ENCODE data around the gene SLC15A2.

Gene SLC15A2

GRCh38 chr3:121980450-121980796 lies 86.2 kb downstream of the SLC15A2 start:
- Histone ChIP-seq H3K4me1 (no peaks in the 10 kb centered on the region), H3K4me3 (ENCODE audit: low read depth, low read length) (no peak overlapping the region), H3K36me3 (no peaks in the 10 kb centered on the region), H3K9me3 (no peaks in the 10 kb centered on the region), H3K27me3 (peaks cover 8% of the 10 kb centered on the region)
- TF ChIP-seq, protein P1, sequence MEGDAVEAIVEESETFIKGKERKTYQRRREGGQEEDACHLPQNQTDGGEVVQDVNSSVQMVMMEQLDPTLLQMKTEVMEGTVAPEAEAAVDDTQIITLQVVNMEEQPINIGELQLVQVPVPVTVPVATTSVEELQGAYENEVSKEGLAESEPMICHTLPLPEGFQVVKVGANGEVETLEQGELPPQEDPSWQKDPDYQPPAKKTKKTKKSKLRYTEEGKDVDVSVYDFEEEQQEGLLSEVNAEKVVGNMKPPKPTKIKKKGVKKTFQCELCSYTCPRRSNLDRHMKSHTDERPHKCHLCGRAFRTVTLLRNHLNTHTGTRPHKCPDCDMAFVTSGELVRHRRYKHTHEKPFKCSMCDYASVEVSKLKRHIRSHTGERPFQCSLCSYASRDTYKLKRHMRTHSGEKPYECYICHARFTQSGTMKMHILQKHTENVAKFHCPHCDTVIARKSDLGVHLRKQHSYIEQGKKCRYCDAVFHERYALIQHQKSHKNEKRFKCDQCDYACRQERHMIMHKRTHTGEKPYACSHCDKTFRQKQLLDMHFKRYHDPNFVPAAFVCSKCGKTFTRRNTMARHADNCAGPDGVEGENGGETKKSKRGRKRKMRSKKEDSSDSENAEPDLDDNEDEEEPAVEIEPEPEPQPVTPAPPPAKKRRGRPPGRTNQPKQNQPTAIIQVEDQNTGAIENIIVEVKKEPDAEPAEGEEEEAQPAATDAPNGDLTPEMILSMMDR (IDR thresholded peaks at IDR 0.05; ENCODE audit: low read depth, low read length), result no peak
- no peak for DNase-seq

GRCh38 chr3:121981473-121981872 lies 87.3 kb downstream of the SLC15A2 start:
- Histone ChIP-seq H3K4me3 (ENCODE audit: low read depth, low read length) (no peak overlapping the region), H3K9me3 (no peaks in the 10 kb centered on the region), H3K27me3 (peaks cover 11% of the 10 kb centered on the region), H3K4me1 (no peaks in the 10 kb centered on the region), H3K36me3 (no peaks in the 10 kb centered on the region)
- no peak for DNase-seq
- TF ChIP-seq, protein P1 (IDR thresholded peaks at IDR 0.05; ENCODE audit: low read depth, low read length), result no peak

DNA sequence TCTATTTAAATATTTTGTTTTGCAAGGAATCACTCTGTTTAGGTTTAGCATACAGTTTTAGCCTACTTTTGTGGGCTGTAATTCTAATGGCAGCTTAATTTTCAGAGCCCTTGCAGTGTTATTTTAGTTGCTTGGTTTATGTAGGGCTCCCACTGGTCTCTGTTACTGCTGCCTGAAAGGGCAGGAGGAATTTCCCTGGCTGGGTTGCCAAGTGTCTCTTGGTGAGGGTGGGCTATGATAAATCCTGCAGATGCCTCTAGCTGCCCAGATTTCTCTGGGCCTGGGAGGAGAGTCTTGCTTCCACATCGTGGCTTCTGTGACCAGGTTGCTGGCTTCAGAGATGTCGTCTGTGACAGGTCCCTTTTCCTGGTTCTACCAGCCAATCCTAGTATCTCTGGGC lies 91.6 kb downstream of the SLC15A2 start:
- TF ChIP-seq, protein P1 (IDR thresholded peaks at IDR 0.05; ENCODE audit: low read depth, low read length), result no peak
- H3K27me3 ChIP-seq, result peaks cover 13% of the 10 kb centered on the region
- no peaks in the 10 kb centered on the region for H3K36me3 ChIP-seq
- no peak for DNase-seq
- no peaks in the 10 kb centered on the region for H3K4me1 ChIP-seq
- H3K9me3 ChIP-seq, result no peaks in the 10 kb centered on the region
- no peak overlapping the region for H3K4me3 ChIP-seq (ENCODE audit: low read depth, low read length)

DNA sequence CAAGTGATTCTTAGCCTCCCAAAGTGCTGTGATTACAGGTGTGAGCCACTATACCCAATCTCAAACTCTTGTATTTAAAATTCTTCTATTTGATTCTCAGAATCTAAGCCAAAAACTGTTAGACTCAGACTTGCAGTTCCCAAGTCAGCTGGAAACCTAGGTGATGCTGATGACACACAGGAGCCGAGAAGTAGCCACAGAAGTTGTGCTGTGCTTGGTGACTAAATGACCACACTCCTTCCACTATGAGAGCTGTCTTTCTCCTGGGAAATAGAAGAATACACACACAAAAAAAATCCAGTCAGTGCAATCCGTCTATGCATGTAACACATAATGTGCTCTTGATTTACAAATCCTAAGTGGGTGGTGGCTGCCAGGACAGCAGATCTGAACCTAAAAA lies 93.9 kb downstream of the SLC15A2 start:
- H3K27me3 ChIP-seq, result peaks cover 5% of the 10 kb centered on the region
- DNase-seq, result no peak
- H3K4me1 ChIP-seq, result no peaks in the 10 kb centered on the region

DNA sequence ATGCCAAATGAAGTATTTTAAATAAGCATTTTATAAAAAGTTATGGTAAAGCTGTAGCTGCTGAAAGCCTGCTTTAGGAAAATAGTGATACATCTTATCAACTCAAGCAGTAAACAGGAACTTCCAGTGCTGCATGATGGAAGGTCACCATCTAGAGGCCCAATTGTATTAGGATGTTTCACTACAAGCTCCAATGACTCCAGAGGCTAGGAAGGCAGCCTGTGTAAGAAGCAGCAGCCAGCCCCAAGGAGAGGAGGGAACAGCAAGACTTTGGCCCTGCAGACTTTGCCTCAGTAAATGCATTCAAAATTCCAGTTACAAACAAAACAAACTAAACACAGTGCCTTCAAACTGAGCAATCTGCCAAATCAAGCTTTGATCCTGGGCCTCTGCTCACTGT lies 95.7 kb downstream of the SLC15A2 start:
- Histone ChIP-seq H3K4me3 (ENCODE audit: low read depth, low read length) (no peak overlapping the region), H3K36me3 (no peaks in the 10 kb centered on the region), H3K27me3 (peaks cover 5% of the 10 kb centered on the region), H3K9me3 (no peaks in the 10 kb centered on the region), H3K4me1 (no peaks in the 10 kb centered on the region)
- TF ChIP-seq, protein P1 (IDR thresholded peaks at IDR 0.05; ENCODE audit: low read depth, low read length), result no peak
- no peak for DNase-seq

More for the DNA sequence above, 93.9 kb downstream of the SLC15A2 start:
- H3K4me3 ChIP-seq (ENCODE audit: low read depth, low read length), result no peak overlapping the region
- TF ChIP-seq, protein P1 (IDR thresholded peaks at IDR 0.05; ENCODE audit: low read depth, low read length), result no peak
- H3K9me3 ChIP-seq, result no peaks in the 10 kb centered on the region
- H3K36me3 ChIP-seq, result no peaks in the 10 kb centered on the region

DNA sequence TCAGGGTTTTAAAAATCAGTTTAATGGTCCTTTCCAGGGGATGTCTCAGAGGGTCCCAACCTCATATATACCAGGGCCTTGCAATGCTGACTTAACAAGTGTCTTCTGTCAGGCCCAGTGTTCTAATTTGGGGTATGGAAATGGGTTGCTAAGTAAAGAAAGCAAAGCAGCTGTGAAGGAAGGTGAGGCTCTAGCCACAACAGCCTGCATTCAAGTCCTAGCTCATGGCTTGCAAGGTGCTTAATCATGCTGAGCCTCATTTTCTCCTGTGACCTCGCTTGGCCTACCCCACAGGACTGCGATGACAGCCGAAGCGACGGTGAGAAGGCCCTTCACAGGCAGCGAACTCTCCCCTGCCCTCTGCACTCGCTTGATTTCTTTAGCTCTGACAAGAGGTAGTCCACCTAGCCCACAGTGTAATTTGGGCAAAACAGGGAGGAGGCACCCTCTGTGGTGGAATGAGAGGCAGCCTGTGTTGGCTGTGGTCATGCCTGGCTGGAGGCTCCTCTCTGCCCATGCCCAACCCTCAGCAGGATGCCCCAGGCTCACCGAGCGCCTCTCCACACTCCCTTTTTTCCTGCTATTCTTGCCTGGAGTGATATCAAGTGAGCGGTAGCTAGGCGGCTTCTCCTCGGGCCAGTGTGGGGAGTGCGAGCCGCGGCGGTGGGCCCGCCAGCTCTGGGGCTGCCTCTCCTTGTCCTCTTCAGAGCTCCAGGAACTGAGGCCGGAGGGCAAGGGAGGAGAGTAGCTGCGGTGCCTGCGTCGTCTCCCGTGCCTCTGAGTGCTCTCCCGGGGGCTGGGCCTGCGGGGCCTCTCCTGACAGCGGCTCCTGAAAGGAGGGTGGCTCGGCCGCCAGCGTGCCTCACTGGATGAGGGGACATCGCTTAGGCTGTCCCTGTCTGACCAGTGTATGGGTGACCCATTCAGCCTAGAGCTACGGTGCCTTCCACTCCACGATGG lies 98.7 kb downstream of the SLC15A2 start:
- no peaks in the 10 kb centered on the region for H3K4me1 ChIP-seq
- no peaks in the 10 kb centered on the region for H3K9me3 ChIP-seq
- H3K27me3 ChIP-seq, result peaks cover 3% of the 10 kb centered on the region
- DNase-seq, result no peak
- H3K36me3 ChIP-seq, result no peaks in the 10 kb centered on the region
- no peak overlapping the region for H3K4me3 ChIP-seq (ENCODE audit: low read depth, low read length)
- TF ChIP-seq, protein P1 (IDR thresholded peaks at IDR 0.05; ENCODE audit: low read depth, low read length), result no peak

Data from BE2C (cell line).